GM19372 (cell line): ENCODE data around the gene HSD17B13.
"Not testable (repeated sequence)": the region's sequence is repeated elsewhere in the genome, so short reads cannot be mapped to it uniquely, and the experiment has no call there.

Source experiments
- ATAC-seq: cut with Tn5 transposase; IDR thresholded peaks from one replicate; pipeline ENCODE4 v1.9.1; 2021; ENCODE audit warnings: mild to moderate bottlenecking, low read depth, moderate library complexity; ENCODE audit not compliant: unreplicated experiment

HSD17B13 gene

DNA sequence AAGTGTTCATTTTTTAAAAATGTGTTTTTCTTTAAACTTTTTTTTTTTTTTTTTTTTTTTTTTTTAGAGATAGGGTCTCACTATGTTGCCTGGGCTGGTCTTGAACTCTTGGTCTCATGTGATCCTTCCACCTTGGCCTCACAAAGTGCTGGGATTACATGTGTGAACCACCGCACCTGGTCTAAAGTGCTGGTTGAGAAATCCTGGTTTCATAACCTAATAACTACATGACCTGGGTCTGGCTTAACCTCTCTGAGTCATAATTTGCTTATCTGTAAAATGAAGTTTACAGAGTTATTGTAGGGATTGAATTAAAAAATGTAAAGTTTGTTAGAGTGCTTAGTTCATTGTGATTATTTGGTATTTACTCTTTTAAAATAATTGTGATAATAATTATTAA is 5.2 kb downstream of the HSD17B13 start:
- no peak for ATAC-seq

DNA sequence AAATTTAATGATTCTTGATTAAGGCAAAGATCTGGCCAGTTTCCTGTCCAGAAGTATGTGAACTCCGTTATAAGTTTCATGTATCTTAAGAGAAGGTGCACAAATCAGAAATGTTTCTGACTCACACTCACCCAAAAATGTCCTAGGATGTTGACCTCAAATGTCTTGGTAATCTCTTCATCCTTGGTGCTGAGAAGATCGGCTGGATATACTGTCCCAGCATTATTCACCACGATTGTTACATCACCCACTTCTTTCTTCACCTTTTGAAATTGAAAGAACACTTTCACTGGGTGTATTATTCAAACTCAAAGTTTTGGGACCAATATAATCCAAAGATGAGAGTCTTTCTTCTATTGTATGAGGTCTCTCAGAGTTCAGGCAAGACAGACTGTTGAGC is 5.7 kb downstream of the HSD17B13 start:
- ATAC-seq: no peak

GRCh38 chr4:87315000-87315399 is 7.7 kb downstream of the HSD17B13 start:
- ATAC-seq: not testable (repeated sequence)

DNA sequence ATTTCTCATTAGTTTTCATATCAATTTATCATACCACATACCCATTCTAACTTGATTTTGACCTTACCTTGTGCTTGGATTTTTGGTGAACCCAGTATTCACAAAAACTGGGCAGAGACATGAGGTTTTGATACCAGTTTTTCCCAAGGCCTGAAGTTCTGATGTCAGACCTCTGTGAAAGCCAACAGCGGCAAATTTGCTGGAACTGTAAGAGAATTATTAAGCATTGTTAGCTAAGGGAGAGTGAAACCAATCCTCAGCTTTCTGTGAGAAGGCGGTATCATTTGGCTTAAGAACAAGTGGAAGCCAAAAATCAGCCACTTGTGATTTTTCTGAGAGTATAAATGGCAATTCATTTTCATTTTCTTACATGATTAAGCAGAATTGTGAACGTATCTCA is 8.9 kb downstream of the HSD17B13 start:
- no peak for ATAC-seq

DNA sequence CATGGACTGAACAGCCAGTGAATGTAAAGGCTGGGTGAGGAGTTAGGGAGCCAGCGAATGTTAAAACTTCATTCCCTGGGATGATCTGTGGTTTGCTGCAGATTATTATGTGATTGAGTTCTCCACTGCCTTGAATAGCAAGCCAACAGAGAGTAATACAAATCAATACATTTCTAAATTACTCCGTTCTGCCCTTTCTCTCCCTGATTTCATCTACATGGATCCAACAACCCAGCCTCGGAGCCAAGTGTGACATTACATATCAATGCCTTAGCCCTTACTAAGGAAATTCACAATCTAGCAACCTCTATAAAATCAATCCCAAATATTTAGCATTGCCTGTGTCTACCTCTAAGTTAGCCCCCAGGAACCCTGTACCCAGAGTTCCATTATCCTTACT is 11.0 kb downstream of the HSD17B13 start:
- no peak for ATAC-seq

GRCh38 chr4:87310691-87311335 is 11.9 kb downstream of the HSD17B13 start:
- no peak for ATAC-seq

DNA sequence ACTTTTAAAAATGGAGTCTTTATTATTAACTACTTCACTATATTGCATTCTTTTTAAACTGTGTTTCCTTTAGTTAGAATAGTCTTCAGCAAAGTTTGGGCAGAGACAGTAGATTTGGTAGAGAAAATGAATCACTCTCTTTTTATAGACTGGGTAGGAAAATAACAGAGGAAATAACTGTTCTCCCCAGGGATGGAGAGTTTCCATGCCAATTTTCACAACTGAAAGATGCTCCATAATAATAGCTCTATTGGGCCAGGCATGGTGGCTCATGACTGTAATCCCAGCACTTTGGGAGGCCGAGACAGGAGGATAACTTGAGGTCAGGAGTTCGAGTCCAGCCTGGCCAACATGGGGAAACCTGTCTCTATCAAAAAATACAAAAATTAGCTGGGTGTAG is 13.1 kb downstream of the HSD17B13 start:
- no peak for ATAC-seq

DNA sequence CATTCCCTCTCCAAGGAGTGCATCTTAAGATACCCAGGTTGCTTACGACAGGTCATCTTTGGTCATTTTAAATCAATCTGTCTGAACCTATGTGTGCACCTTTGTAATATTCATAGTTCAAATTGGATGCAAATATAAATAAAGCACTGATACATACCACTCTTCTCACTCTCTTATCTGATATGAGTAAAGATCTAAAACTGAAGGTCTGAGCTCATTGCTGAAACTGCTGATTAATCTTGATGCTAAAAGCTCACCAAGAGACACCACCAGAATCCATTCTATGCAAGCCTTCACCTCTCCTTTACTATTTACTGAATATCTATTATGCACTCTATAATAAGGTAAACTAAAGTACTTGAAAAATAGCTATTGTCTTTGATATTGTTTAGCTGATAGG is 16.6 kb downstream of the HSD17B13 start:
- no peak for ATAC-seq

DNA sequence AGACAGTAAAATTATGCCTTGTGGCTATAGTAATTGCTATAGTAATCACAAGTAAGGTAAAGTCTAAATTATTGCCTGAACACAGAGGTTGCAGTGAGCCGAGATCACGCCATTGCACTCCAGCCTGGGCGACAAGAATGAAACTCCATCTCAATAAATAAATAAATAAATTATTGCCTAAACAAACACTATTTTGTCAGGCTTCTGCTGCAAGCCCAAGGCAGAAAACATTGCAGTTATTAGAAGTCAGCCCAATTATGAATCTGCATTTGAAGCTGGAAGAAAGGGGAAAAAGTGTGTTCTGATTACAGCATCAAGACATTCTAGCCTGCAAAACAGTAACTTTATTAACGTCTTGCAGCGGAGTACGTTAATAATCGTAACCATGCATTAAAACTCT is 17.1 kb downstream of the HSD17B13 start:
- no peak for ATAC-seq

GRCh38 chr4:87304745-87305432 is 17.8 kb downstream of the HSD17B13 start:
- ATAC-seq: no peak

- ATAC-seq: no peak
Observed at GRCh38 chr4:87299898-87300297, 22.8 kb downstream of the HSD17B13 start.

GRCh38 chr4:87298362-87298761 is 24.3 kb downstream of the HSD17B13 start:
- ATAC-seq: no peak

DNA sequence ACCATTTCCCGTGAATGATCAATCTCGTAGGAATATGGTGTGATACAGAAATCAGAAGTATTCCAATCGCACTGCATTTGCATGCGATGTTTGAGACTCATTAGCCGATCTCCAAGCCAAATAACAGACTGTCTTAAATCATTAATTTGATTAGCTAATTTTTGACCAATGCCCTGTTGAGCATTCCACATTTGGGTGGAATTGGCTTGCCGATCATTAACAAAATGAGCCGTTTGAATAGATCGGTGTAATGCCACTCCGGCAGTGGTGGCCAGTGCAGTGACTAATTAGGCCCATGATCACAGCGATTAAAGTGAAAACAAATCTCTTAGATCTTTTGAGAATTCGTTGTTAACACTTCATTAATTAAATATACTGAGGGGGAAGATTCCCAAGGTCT is 27.8 kb downstream of the HSD17B13 start:
- ATAC-seq: not testable (repeated sequence)

DNA sequence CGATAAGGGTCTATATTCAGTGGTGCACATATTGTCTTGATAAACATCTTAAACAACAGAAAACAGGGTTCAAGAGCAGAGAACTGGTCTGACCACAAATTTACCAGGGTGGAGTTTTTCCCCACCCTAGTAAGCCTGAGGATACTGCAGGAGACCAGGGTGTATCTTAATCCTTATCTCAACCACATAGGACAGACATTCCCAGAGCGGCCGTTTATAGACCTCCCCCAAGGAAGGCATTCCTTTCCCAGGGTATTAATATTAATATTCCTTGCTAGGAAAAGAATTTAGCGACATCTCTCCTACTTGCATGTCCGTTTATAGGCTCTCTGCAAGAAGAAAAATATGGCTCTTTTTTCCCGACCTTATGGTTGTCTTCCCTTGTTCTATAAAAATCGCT is 28.8 kb downstream of the HSD17B13 start:
- not testable (repeated sequence) for ATAC-seq

DNA sequence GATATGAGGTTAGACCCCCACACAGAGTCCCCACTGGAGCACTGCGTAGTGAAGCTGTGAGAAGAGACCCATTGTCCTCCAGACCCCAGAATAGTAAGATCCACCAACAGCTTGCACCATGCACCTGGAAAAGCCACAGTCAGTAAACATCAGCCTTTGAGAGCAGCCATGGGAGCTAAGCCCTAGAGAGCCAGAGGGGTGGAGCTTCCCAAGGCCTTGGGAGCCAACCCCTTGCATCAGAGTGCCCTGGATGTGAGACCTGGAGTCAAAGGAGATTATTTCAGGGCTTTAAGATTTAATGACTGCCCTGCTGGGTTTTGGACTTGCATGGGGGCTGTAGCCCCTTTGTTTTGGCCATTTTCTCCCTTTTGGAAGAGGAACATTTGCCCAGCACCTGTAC is 35.7 kb downstream of the HSD17B13 start:
- no peak for ATAC-seq

GRCh38 chr4:87284268-87284667 is 38.4 kb downstream of the HSD17B13 start:
- not testable (repeated sequence) for ATAC-seq

DNA sequence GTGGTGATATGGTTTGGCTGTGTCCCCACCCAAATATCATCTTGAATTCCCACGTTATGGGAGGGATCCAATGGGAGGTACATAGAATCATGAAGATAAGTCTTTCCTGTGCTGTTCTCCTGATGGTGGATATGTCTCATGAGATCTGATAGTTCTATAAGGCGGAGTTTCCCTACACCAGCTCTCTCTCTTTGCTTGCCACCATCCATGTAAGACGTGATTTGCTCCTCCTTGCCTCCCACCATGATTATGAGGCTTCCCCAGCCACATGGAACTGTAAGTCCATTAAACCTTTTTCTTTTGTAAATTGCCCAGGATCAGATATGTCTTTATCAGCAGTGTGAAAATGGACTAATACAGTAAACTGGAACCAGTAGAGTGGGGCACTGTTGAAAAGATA is 39.5 kb downstream of the HSD17B13 start:
- no peak for ATAC-seq

DNA sequence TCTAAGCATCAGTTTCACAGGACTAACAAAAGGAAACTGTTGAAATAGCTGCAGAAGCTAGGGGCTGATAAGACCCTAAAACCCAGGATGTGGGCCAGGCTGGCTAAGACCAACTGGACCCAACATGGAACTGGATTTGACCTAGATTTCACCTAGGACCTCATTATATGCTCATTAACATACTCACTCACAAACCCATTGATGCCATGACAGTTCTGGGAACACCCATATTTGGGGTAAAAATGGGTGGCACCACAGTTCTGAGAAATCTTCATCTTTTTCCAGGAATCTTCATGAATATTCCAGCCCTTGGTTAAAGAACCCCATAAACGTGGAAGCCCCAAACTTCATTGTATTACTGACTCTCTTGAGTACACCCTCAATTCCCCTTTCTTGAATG is 41.1 kb downstream of the HSD17B13 start:
- ATAC-seq: no peak

DNA sequence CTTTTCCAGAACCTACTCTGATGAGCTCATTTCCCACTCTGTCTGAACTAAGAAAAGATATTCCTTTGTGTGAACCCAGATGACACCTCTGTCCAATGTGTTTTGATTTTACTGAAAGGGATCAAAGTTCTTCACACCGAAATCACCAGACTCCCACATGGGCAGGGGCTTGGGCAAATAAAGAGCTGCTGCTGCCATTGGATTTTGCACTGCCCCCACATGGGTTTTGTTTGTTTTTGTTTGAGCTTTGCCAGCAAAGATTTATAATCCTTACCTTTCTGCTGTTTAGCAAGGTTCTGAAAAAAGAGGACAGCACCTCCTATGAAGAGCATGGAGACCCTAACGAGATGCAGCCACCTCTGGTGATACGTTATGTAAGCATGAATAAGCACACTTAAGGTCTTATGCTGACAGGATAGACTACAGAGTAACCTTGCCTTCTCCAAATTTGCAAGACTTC is 44.3 kb downstream of the HSD17B13 start:
- no peak for ATAC-seq

DNA sequence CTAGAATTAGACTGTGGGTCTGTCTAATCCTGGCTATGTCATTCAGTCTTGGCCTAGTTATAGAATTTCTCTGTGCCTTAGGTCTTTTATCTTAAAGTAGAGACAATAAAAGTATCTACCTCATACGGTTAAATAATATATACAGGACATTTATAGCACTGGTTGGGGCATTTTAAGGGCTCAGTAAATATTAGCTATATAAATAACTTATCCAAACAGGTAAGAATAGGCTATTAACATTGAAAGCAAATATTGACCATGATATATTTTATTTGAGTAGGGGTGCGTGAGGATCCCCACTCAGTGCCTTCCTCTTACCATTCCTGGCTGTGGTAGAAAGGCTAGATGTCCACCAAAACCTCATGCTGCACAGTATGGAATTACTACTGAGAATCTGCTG is 47.4 kb downstream of the HSD17B13 start:
- ATAC-seq: no peak

DNA sequence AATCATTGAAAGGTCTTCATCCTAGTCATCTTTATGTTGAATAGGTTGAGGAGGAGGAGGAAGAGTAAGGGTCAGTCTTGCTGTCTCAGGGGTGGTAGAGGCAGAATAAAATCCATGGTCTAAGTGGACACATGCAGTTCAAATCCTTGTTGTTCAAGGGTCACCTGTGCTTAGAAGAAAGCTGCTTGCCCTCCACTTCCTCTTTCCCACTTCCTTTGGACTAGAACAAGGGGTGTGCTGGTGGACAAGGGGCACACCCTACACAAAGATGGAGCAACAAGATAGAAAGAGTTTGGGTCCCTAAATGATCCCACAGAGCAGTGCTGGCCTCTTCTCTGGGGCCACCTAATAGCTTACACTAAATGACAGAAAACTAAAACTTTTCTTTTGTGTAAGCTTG is 47.9 kb downstream of the HSD17B13 start:
- ATAC-seq: no peak

- no peak for ATAC-seq
Observed at GRCh38 chr4:87274327-87274726, 48.4 kb downstream of the HSD17B13 start.
